ENCODE results near the gene PCA3. TPM values are rescaled to one million over a fixed set of nuclear protein-coding genes. Genes with fewer than 3 reads are reported as not detected.

PCA3 gene
- total and polyA plus RNA-seq, 4 donors: 0.05 to 0.09 (median 0.08) TPM; not detected in 1

GRCh38 chr9:76820431-76820830, 56.2 kb downstream of the PCA3 start:
- no peak for DNase-seq
- H3K4me3 ChIP-seq: no peak overlapping the region
- WGBS, 2 donors: 84 to 89% methylated on average over 6 of the region's 6 CpGs
- no peak for ATAC-seq (ENCODE audit: insufficient read depth, low FRiP score)
- no peaks in the 10 kb centered on the region for H3K27me3 ChIP-seq (ENCODE audit: control insufficient read depth in 3 of 3, insufficient read depth in 3 of 3, low read length in 2 of 3)
- TF ChIP-seq, protein P1, sequence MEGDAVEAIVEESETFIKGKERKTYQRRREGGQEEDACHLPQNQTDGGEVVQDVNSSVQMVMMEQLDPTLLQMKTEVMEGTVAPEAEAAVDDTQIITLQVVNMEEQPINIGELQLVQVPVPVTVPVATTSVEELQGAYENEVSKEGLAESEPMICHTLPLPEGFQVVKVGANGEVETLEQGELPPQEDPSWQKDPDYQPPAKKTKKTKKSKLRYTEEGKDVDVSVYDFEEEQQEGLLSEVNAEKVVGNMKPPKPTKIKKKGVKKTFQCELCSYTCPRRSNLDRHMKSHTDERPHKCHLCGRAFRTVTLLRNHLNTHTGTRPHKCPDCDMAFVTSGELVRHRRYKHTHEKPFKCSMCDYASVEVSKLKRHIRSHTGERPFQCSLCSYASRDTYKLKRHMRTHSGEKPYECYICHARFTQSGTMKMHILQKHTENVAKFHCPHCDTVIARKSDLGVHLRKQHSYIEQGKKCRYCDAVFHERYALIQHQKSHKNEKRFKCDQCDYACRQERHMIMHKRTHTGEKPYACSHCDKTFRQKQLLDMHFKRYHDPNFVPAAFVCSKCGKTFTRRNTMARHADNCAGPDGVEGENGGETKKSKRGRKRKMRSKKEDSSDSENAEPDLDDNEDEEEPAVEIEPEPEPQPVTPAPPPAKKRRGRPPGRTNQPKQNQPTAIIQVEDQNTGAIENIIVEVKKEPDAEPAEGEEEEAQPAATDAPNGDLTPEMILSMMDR (IDR thresholded peaks at IDR 0.05; ENCODE audit: control extremely low read depth, extremely low read depth): no peak
- H3K4me1 ChIP-seq (ENCODE audit: control insufficient read depth in 5 of 5, insufficient read depth in 5 of 5, low read length in 5 of 5): no peaks in the 10 kb centered on the region
- H3K9me3 ChIP-seq (ENCODE audit: control insufficient read depth in 4 of 4, insufficient read depth in 3 of 4, low read length in 3 of 4): no peaks in the 10 kb centered on the region
- no peaks in the 10 kb centered on the region for H3K36me3 ChIP-seq (ENCODE audit: control insufficient read depth in 4 of 4, insufficient read depth in 4 of 4, low read length in 4 of 4)
- H3K27ac ChIP-seq (ENCODE audit: low read depth in 1 of 2, low read length in 1 of 2): no peak overlapping the region
- no peak overlapping the region for H3K9ac ChIP-seq (ENCODE audit: insufficient read depth in 1 of 2, low read length in 2 of 2)

- ATAC-seq (ENCODE audit: insufficient read depth, low FRiP score): no peak
- Histone ChIP-seq H3K4me3 (no peak overlapping the region), H3K27me3 (ENCODE audit: control insufficient read depth in 3 of 3, insufficient read depth in 3 of 3, low read length in 2 of 3) (peaks cover 0 to 2% (median 0%) of the 10 kb centered on the region in 3 donors), H3K27ac (ENCODE audit: low read depth in 1 of 2, low read length in 1 of 2) (no peak overlapping the region), H3K4me1 (ENCODE audit: control insufficient read depth in 5 of 5, insufficient read depth in 5 of 5, low read length in 5 of 5) (no peaks in the 10 kb centered on the region), H3K9ac (ENCODE audit: insufficient read depth in 1 of 2, low read length in 2 of 2) (no peak overlapping the region), H3K9me3 (ENCODE audit: control insufficient read depth in 4 of 4, insufficient read depth in 3 of 4, low read length in 3 of 4) (no peaks in the 10 kb centered on the region), H3K36me3 (ENCODE audit: control insufficient read depth in 4 of 4, insufficient read depth in 4 of 4, low read length in 4 of 4) (no peaks in the 10 kb centered on the region)
- DNase-seq: no peak
- WGBS, 2 donors: 62 to 76% methylated on average over 9 of the region's 9 CpGs
- TF ChIP-seq, protein P1 (IDR thresholded peaks at IDR 0.05; ENCODE audit: control extremely low read depth, extremely low read depth): no peak
These were observed 63.2 kb downstream of the PCA3 start for GRCh38 chr9:76827296-76828080.

- 81 to 82% methylated on average over 3 of the region's 3 CpGs for WGBS, 2 donors
- ATAC-seq (ENCODE audit: insufficient read depth, low FRiP score) (no peak), DNase-seq (no peak)
- Histone ChIP-seq H3K27me3 (ENCODE audit: control insufficient read depth in 3 of 3, insufficient read depth in 3 of 3, low read length in 2 of 3) (peaks cover 0 to 2% (median 0%) of the 10 kb centered on the region in 3 donors), H3K27ac (ENCODE audit: low read depth in 1 of 2, low read length in 1 of 2) (no peak overlapping the region), H3K9ac (ENCODE audit: insufficient read depth in 1 of 2, low read length in 2 of 2) (no peak overlapping the region), H3K36me3 (ENCODE audit: control insufficient read depth in 4 of 4, insufficient read depth in 4 of 4, low read length in 4 of 4) (no peaks in the 10 kb centered on the region), H3K4me1 (ENCODE audit: control insufficient read depth in 5 of 5, insufficient read depth in 5 of 5, low read length in 5 of 5) (no peaks in the 10 kb centered on the region), H3K9me3 (ENCODE audit: control insufficient read depth in 4 of 4, insufficient read depth in 3 of 4, low read length in 3 of 4) (no peaks in the 10 kb centered on the region), H3K4me3 (no peak overlapping the region)
- TF ChIP-seq, protein P1 (IDR thresholded peaks at IDR 0.05; ENCODE audit: control extremely low read depth, extremely low read depth): no peak
These were observed 64.2 kb downstream of the PCA3 start for GRCh38 chr9:76828447-76828846.
